ENCODE results near the gene THEMIS2. TPM values are rescaled to one million over a fixed set of nuclear protein-coding genes. Genes with fewer than 3 reads are reported as not detected.

THEMIS2 gene
- polyA plus RNA-seq, 3 donors: 306 to 618 (median 344) TPM

DNA sequence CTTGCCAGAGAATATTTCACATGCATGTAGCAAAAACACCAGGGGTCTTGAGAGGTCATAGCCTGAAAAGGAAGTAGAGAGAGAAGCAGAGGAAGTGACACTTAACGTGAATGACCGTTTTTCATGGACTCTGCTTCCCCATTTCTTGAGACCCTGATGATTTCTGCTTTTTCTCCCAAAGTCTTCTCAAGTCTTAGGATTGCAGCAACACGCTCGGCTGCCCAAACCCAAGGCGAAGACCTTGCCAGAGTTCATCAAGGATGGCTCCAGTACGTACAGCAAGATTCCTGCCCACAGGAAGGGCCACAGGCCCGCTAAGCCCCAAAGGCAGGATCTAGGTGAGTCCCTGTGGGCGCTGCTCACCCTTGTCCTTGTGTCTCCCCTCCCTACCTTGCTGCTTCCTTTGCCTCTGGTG, 12.8 kb downstream of the THEMIS2 start:
- Histone ChIP-seq H3K27me3 (ENCODE audit: control insufficient read depth in 2 of 2, insufficient read depth in 2 of 2, low read length in 2 of 2) (no peaks in the 10 kb centered on the region), H3K9me3 (replicated peaks in 1 of 2; ENCODE audit: control insufficient read depth in 1 of 2, insufficient read depth in 1 of 2, low read length in 2 of 2) (no peaks in the 10 kb centered on the region), H3K4me2 (replicated peaks; ENCODE audit: extremely low read depth, low read length, poor library complexity, severe bottlenecking) (peak overlapping the region; percentile 67), H2AFZ (ENCODE audit: insufficient read depth, low read depth, low read length, poor library complexity, severe bottlenecking) (no peak overlapping the region), H3K79me2 (ENCODE audit: insufficient read depth, low read length) (peaks cover 87% of the 10 kb centered on the region), H3K27ac (ENCODE audit: low read depth in 1 of 2, low read length in 2 of 2) (peak overlapping the region; percentile 99 to 100), H3K4me3 (replicated peaks in 1 of 3; ENCODE audit: low read depth in 2 of 3, low read length in 3 of 3) (peak overlapping the region; percentile 7 to 63 (median 24)), H3K36me3 (replicated peaks in 1 of 2; ENCODE audit: control insufficient read depth in 1 of 2, insufficient read depth in 2 of 2, low read length in 2 of 2) (peaks cover 72 to 85% of the 10 kb centered on the region in 2 donors), H4K20me1 (ENCODE audit: insufficient read depth, low read length) (peaks cover 40% of the 10 kb centered on the region), H3K9ac (ENCODE audit: insufficient read depth, low read length, poor library complexity, severe bottlenecking) (peak overlapping the region; percentile 84), H3K4me1 (ENCODE audit: control insufficient read depth in 1 of 2, insufficient read depth in 2 of 2, low read length in 2 of 2) (peaks cover 98 to 99% of the 10 kb centered on the region in 2 donors)
- peaks cover 77 to 97% of the 10 kb centered on the region in 2 donors for H3K36me3 Mint-ChIP-seq
- 0% methylated on average over 5 of the region's 8 CpGs for WGBS (ENCODE audit: insufficient coverage)
- intact Hi-C loops (cut with micrococcal nuclease): loop anchor here in 1 of 2 donors (1.0 kb wide), 1 partner anchor 10 kb away; no protein-coding TSS in a partner anchor
- peak overlapping the region; percentile 78 to 80 for H3K4me3 Mint-ChIP-seq
- peak; percentile 92 to 96 (median 96) for DNase-seq
- H3K27ac Mint-ChIP-seq: peak overlapping the region; percentile 99 to 100 (median 99)
- TF ChIP-seq CTCF (IDR thresholded peaks at IDR 0.05): no peak
- peaks cover 0 to 1% (median 0%) of the 10 kb centered on the region in 7 donors for H3K9me3 Mint-ChIP-seq
- peaks cover 87% of the 10 kb centered on the region for H3K4me1 Mint-ChIP-seq
- peaks cover 0 to 3% (median 0%) of the 10 kb centered on the region in 3 donors for H3K27me3 Mint-ChIP-seq (ENCODE audit: low read depth in 3 of 3)

DNA sequence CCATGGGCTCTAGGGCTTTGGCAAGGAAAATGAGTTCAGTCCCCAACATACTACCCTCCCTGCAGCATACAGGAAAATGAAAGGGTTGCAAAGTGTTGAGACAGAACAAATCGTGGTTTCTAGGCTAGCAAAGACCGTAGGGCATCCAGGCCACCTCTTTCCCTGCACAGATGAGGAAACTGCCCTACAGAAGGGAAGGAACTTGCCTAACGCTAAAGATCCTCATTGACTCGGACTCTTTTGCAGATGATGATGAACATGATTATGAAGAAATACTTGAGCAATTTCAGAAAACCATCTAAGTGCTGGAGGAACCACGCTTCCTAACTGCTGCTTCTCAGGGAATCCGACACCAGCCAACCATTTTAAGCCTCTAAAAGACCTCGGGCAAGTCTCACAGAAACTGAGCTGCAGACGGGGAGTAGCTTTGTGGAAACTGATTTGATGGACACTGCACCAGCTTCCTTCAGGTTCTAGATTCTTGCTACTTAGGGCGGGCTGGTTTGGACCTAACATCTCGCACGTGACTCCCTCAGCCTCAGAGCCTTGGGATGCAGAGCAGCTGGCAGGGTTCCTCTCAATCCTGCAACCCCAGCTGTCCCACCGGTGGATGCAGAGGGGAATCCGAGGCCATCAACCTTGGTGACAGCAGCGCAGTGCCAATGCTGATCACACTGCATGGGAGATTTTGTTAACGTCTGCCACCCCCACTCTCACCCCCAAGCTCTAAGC, 13.4 kb downstream of the THEMIS2 start:
- H3K4me1 ChIP-seq (ENCODE audit: control insufficient read depth in 1 of 2, insufficient read depth in 2 of 2, low read length in 2 of 2): peaks cover 98 to 99% of the 10 kb centered on the region in 2 donors
- WGBS (ENCODE audit: insufficient coverage): 12% methylated on average over 10 of the region's 15 CpGs
- Mint-ChIP-seq H3K4me3 (peak overlapping the region; percentile 78 to 80), H3K9me3 (peaks cover 0 to 1% (median 0%) of the 10 kb centered on the region in 7 donors), H3K27ac (peak overlapping the region; percentile 99 to 100 (median 99)), H3K4me1 (peaks cover 89% of the 10 kb centered on the region), H3K36me3 (peaks cover 76 to 97% of the 10 kb centered on the region in 2 donors), H3K27me3 (ENCODE audit: low read depth in 3 of 3) (peaks cover 0 to 2% (median 0%) of the 10 kb centered on the region in 3 donors)
- intact Hi-C loops (cut with micrococcal nuclease): loop anchor here in 1 of 2 donors (1.0 kb wide), 1 partner anchor 10 kb away; no protein-coding TSS in a partner anchor
- H3K27ac ChIP-seq (ENCODE audit: low read depth in 1 of 2, low read length in 2 of 2): peak overlapping the region; percentile 99 to 100
- DNase-seq: peak; percentile 92 to 98 (median 97)
- no peak overlapping the region for H2AFZ ChIP-seq (ENCODE audit: insufficient read depth, low read depth, low read length, poor library complexity, severe bottlenecking)
- TF ChIP-seq CTCF (IDR thresholded peaks at IDR 0.05): no peak
- peaks cover 69 to 78% of the 10 kb centered on the region in 2 donors for H3K36me3 ChIP-seq (replicated peaks in 1 of 2; ENCODE audit: control insufficient read depth in 1 of 2, insufficient read depth in 2 of 2, low read length in 2 of 2)
- H3K4me2 ChIP-seq (replicated peaks; ENCODE audit: extremely low read depth, low read length, poor library complexity, severe bottlenecking): peak overlapping the region; percentile 67
- peaks cover 80% of the 10 kb centered on the region for H3K79me2 ChIP-seq (ENCODE audit: insufficient read depth, low read length)
- H3K9me3 ChIP-seq (replicated peaks in 1 of 2; ENCODE audit: control insufficient read depth in 1 of 2, insufficient read depth in 1 of 2, low read length in 2 of 2): no peaks in the 10 kb centered on the region
- no peaks in the 10 kb centered on the region for H3K27me3 ChIP-seq (ENCODE audit: control insufficient read depth in 2 of 2, insufficient read depth in 2 of 2, low read length in 2 of 2)
- peak overlapping the region; percentile 84 for H3K9ac ChIP-seq (ENCODE audit: insufficient read depth, low read length, poor library complexity, severe bottlenecking)
- H4K20me1 ChIP-seq (ENCODE audit: insufficient read depth, low read length): peaks cover 33% of the 10 kb centered on the region
- peak overlapping the region; percentile 7 to 63 (median 24) for H3K4me3 ChIP-seq (replicated peaks in 1 of 3; ENCODE audit: low read depth in 2 of 3, low read length in 3 of 3)

Data from CD14-positive monocyte (primary cell).